Stimulated activated effector memory CD8-positive, alpha-beta T cell treated with anti-CD3 and anti-CD28 coated beads, Interleukin-12 subunit alpha, Interleukin-12 subunit beta, amount 100 ng/mL, for 72 hours (primary cell): ENCODE measurements around the gene EXOC6B.
"Not testable (repeated sequence)": the region's sequence is repeated elsewhere in the genome, so short reads cannot be mapped to it uniquely, and the experiment has no call there.

Source experiments
- ATAC-seq: fragments of 150-1000 bp; cut with Tn5 transposase; 2 replicates; pipeline ENCODE4 v1.10.0; 2021
- DNase-seq, 2 donors: peaks; one replicate each; pipeline ENCODE4 v3.0.0; 2021 to 2022; ENCODE audit warnings: low spot score in 2 of 2
- H3K27ac Mint-ChIP-seq: one replicate; pipeline ENCODE4 v1.8.0; 2022; ENCODE audit warnings: mild to moderate bottlenecking, mixed read lengths
- H3K36me3 Mint-ChIP-seq: one replicate; pipeline ENCODE4 v1.8.0; 2022; ENCODE audit warnings: mild to moderate bottlenecking, mixed read lengths
- H3K4me1 Mint-ChIP-seq: one replicate; pipeline ENCODE4 v1.8.0; 2022; ENCODE audit warnings: mixed read lengths
- H3K4me3 Mint-ChIP-seq: one replicate; pipeline ENCODE4 v1.8.0; 2022; ENCODE audit warnings: mild to moderate bottlenecking, mixed read lengths
- H3K9me3 Mint-ChIP-seq: one replicate; pipeline ENCODE4 v1.8.0; 2022; ENCODE audit warnings: mixed read lengths

EXOC6B gene

DNA sequence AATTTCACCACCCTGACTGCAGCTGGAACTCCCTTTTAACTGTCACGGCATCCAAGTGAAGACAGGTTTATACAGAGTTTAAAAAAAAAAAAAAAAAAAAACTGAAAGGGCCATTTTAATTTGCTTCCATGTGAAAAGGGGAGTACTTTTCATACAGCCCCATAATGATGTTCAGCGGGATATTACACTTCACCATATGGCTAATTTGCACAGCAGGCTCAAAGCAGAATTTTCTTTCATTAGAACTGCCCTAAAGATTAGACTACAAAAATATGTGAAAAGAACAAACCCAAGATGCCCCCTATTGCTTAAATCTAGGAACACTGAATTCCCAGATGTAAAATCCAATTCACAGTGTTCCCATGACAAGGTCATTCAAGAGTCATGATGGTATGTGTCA is 301.8 kb downstream of the EXOC6B start:
- H3K4me1 Mint-ChIP-seq = no peaks in the 10 kb centered on the region
- no peaks in the 10 kb centered on the region for H3K36me3 Mint-ChIP-seq
- H3K27ac Mint-ChIP-seq = no peak overlapping the region
- H3K4me3 Mint-ChIP-seq = no peak overlapping the region
- DNase-seq (no peak), ATAC-seq (no peak)
- no peaks in the 10 kb centered on the region for H3K9me3 Mint-ChIP-seq

DNA sequence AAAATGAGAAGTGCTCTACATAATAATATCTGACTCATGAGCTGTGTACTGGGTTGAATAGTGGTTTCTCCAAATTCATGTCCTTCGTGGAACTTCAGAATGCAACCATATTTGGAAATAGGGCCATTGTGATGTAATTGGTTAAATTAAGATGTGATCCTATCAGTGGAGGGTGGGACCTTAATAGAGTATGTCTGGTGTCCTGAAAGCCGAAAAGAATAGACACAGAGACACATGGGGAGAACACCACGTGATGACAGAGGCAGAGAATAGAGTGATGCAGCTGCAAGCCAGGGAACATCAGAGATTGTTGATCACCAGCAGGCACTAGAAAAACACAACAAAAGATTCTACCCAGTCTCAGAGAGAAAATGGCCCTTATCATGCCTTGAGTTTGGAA is 310.1 kb downstream of the EXOC6B start:
- H3K27ac Mint-ChIP-seq = no peak overlapping the region
- no peaks in the 10 kb centered on the region for H3K4me1 Mint-ChIP-seq
- no peaks in the 10 kb centered on the region for H3K36me3 Mint-ChIP-seq
- no peak for DNase-seq
- ATAC-seq = no peak
- H3K4me3 Mint-ChIP-seq = no peak overlapping the region
- H3K9me3 Mint-ChIP-seq = no peaks in the 10 kb centered on the region

DNA sequence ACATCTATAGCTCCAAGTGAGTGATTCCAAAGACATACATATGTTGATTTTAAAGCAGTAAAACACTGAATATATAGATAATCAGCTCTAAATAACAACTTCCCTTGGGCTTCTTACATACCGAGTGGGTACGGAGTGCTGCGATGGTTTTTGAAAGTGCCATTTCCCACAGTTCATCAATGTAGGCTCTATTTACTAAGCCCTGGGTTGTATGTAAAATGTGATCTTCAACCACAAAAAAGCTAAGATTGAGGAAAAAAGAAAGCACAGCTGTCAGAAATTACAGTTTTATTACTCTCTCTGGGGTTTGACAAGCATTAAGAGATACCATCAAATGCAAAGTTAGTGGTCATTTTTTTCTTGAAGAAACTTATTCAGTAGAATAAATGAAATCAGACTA is 312.8 kb downstream of the EXOC6B start:
- no peaks in the 10 kb centered on the region for H3K9me3 Mint-ChIP-seq
- H3K36me3 Mint-ChIP-seq = no peaks in the 10 kb centered on the region
- no peak for DNase-seq
- H3K27ac Mint-ChIP-seq = no peak overlapping the region
- ATAC-seq = no peak
- H3K4me3 Mint-ChIP-seq = no peak overlapping the region
- no peaks in the 10 kb centered on the region for H3K4me1 Mint-ChIP-seq

DNA sequence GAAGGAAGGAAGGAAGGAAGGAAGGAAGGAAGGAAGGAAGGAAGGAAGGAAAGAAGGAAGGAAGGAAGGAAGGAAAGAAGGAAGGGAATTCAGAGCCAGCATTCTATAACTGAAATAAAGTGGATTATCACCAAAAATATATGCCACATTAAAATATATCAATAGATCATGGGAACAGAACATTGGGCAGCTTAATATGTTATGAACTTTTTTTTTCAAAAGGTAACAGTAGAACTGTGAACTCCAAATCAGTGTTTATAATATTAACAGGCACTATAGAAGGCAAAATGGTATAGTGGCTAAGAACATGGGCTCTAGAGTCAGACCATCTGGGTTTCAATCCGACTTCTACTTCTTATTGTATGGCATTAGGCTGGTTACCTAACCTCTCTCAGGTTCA is 313.5 kb downstream of the EXOC6B start:
- no peaks in the 10 kb centered on the region for H3K4me1 Mint-ChIP-seq
- H3K36me3 Mint-ChIP-seq = no peaks in the 10 kb centered on the region
- DNase-seq (no peak), ATAC-seq (no peak)
- H3K9me3 Mint-ChIP-seq = no peaks in the 10 kb centered on the region
- no peak overlapping the region for H3K4me3 Mint-ChIP-seq
- H3K27ac Mint-ChIP-seq = no peak overlapping the region

DNA sequence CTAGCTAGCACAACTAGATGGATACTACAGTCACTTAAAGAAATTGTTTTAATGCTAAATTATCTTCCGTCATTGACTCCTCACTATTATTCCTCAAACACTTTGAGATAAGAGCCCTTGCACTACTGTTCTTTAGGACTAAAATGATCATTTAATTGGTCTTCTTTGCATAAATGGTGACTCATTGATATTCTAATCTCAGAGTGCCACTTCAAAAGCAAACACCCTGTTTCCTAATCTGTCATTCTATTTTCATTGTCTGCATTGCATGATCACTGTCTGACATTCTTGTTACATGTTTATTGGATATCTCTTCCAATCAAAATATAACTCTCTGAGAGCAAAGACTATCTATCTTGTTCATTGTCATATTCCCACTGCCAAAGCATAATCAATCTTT is 313.9 kb downstream of the EXOC6B start:
- ATAC-seq = no peak
- DNase-seq = no peak
- H3K4me1 Mint-ChIP-seq = no peaks in the 10 kb centered on the region
- no peak overlapping the region for H3K27ac Mint-ChIP-seq
- H3K9me3 Mint-ChIP-seq = no peaks in the 10 kb centered on the region
- H3K36me3 Mint-ChIP-seq = no peaks in the 10 kb centered on the region
- H3K4me3 Mint-ChIP-seq = no peak overlapping the region

DNA sequence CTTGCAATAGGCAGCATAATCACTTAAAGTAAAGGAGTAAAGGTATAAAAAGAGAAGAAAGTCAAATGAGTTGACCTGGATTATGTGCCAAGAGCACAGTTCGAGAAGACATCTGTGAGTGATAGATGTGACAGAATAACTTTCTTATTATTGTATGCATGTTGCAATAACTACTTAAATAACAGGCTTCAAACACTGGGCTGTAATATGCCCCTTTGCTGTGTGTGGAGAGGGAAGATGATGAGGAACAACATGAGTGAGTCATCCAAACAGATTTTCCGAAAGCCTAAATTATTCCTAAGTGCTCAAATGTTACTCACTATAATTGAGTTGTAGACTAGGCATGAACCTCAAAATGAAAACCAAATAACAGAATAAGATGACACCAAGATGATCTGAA is 328.1 kb downstream of the EXOC6B start:
- Mint-ChIP-seq H3K4me3 (no peak overlapping the region), H3K36me3 (peaks cover 12% of the 10 kb centered on the region), H3K4me1 (no peaks in the 10 kb centered on the region), H3K27ac (no peak overlapping the region), H3K9me3 (peaks cover 3% of the 10 kb centered on the region)
- no peak for ATAC-seq
- DNase-seq = no peak

DNA sequence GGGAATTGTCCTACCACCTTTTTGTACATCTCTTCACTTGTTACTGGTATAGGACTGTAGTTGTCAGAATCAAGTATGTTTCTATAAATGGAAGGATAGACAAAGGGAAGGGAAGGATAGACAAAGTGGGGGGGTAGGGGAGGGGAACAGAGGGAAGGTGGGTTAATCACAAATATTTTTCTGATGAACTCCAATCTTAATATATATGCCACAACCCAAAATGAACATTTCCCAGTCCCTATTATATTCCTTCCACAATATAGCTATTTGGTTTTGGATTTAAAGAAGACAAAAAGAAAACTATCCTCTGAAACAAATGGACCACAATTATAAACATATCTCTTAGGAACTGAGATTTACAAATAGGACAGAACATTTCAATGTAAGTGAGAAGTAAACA is 329.4 kb downstream of the EXOC6B start:
- Mint-ChIP-seq H3K9me3 (no peaks in the 10 kb centered on the region), H3K36me3 (peaks cover 12% of the 10 kb centered on the region), H3K4me3 (no peak overlapping the region)

DNA sequence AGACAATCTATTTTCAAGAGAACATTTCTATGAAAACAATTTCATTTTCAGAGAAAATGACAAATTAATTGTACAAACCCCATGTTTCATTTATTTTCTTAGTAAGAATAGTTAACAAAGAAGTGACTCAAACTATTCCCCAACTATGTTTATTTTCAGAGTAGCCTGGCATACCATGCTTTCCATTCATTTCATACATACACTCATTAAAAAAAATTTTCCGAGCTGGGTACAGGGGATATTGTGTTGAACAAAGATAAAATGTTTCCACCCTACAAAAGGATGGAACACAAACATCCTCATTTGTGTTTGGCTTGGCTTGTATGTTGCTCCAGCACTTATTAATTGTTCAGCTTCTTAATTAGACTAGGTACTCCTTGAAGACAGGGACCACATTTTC is 331.4 kb downstream of the EXOC6B start:
- Mint-ChIP-seq H3K9me3 (no peaks in the 10 kb centered on the region), H3K36me3 (peaks cover 10% of the 10 kb centered on the region), H3K4me3 (no peak overlapping the region), H3K27ac (no peak overlapping the region), H3K4me1 (no peaks in the 10 kb centered on the region)
- no peak for DNase-seq
- ATAC-seq = no peak

More for the DNA sequence above, 329.4 kb downstream of the EXOC6B start:
- ATAC-seq (no peak), DNase-seq (no peak)
- H3K27ac Mint-ChIP-seq = no peak overlapping the region
- no peaks in the 10 kb centered on the region for H3K4me1 Mint-ChIP-seq

DNA sequence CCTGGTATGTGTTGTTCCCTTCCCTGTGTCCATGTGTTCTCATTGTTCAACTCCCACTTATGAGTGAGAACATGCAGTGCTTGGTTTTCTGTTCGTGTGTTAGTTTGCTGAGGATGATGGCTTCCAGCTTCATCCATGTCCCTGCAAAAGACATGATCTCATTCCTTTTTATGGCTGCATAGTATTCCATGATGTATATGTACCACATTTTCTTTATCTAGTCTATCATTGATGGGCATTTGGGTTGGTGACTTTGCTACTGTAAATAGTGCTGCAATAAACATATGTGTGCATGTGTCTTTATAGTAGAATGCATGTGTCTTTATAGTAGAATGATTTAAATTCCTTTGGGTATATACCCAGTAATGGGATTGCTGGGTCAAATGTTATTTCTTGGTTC is 341.2 kb downstream of the EXOC6B start:
- ATAC-seq, H3K36me3 Mint-ChIP-seq, H3K4me1 Mint-ChIP-seq, H3K9me3 Mint-ChIP-seq, H3K4me3 Mint-ChIP-seq, DNase-seq, H3K27ac Mint-ChIP-seq: not testable (repeated sequence)

DNA sequence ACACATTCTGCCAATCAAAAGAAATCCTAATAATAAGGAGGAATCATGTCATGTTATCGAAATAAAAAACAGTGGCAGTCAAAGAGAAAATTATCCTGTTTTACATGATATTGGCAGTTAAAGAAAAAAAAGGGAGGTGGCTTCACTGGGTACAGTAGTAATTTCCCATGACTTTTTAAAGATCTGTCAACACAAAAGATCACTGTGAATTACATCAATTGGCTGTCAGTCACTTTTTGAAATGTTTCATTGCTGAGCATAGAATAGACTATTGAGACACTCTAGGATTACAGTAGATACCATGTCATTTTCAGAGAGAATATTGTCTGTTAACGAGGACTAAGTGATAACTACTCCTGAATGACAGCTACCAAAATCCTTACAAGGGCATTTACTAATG is 342.5 kb downstream of the EXOC6B start:
- ATAC-seq = no peak
- H3K4me3 Mint-ChIP-seq = no peak overlapping the region
- H3K36me3 Mint-ChIP-seq = no peaks in the 10 kb centered on the region
- no peak overlapping the region for H3K27ac Mint-ChIP-seq
- H3K9me3 Mint-ChIP-seq = peaks cover 6% of the 10 kb centered on the region
- no peaks in the 10 kb centered on the region for H3K4me1 Mint-ChIP-seq
- DNase-seq = no peak

DNA sequence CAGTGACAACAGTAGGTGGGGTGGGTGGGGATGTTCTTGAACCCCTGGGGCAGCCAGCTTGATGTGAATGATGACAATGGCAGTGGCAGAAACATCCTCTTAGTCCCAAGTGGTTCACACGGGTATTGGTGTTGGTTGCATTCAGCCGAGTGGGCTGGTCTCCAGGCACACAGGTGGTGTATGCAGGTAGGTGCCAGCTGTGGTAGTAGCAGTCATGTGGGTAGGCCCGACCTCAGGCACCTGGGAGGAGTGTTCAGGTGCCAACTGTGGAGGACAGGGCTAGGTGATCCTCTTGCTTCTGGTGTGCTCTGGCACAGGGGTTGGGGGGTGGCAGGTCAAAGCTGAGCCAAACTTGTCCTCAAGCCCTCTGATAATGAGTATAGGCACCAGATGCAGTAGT is 350.6 kb downstream of the EXOC6B start:
- Mint-ChIP-seq H3K4me3 (no peak overlapping the region), H3K36me3 (no peaks in the 10 kb centered on the region), H3K27ac (no peak overlapping the region), H3K4me1 (no peaks in the 10 kb centered on the region), H3K9me3 (peaks cover 38% of the 10 kb centered on the region)
- ATAC-seq (no peak), DNase-seq (no peak)

DNA sequence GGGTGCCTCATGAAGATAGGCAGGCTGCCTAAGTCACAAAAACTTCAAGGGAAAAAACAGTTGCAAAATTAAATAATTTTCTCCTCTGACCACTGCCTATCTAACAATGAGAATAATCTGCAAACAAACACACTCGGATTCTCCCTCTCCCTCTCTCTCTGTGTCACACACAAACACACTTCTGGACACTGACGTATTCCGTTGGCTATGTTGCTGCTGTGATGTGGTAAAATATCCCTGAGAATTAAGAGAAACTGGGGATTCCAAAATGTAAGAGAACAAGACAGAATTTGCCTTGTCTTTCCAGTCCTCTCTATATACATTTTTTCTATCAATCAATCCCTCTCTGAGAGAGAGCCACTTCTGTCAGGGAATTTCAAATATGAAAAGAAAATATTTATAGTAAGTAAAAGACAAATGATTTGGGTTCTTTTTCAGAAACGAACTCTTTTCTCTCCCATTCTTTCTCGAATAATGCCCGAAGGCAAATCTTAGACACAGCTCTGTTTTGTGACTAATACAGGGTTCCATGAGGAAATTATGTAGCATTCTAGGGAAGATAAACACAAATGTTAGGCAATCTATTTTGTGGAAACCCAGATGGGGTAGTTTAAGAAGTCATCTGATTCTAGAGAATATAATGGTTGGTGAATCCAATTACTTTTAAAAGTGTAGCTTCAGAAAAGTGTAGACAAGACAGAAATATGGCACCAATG is 367.9 kb downstream of the EXOC6B start:
- no peaks in the 10 kb centered on the region for H3K4me1 Mint-ChIP-seq
- DNase-seq = no peak
- H3K4me3 Mint-ChIP-seq = no peak overlapping the region
- no peaks in the 10 kb centered on the region for H3K36me3 Mint-ChIP-seq
- no peaks in the 10 kb centered on the region for H3K9me3 Mint-ChIP-seq
- no peak overlapping the region for H3K27ac Mint-ChIP-seq
- no peak for ATAC-seq

DNA sequence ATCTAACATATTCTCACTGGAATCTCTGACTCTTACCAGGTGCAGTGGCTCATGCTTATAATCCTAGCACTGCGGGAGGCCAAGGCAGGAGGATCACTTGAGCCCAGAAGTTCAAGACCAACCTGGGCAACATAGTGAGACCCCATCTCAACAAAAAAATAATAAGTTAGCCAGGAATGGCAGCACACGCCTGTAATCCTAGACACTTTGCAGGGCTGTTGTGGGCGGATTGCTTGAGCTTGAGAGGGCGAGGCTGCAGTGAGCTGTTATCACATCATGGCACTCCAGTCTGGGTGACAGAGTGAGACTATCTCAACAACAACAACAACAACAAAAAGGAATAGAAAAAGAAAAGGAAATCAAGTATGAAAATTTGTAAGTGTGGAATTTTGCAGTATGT is 371.6 kb downstream of the EXOC6B start:
- H3K9me3 Mint-ChIP-seq = no peaks in the 10 kb centered on the region
- no peak overlapping the region for H3K4me3 Mint-ChIP-seq
- DNase-seq (no peak), ATAC-seq (no peak)
- no peaks in the 10 kb centered on the region for H3K4me1 Mint-ChIP-seq
- no peak overlapping the region for H3K27ac Mint-ChIP-seq
- H3K36me3 Mint-ChIP-seq = no peaks in the 10 kb centered on the region

DNA sequence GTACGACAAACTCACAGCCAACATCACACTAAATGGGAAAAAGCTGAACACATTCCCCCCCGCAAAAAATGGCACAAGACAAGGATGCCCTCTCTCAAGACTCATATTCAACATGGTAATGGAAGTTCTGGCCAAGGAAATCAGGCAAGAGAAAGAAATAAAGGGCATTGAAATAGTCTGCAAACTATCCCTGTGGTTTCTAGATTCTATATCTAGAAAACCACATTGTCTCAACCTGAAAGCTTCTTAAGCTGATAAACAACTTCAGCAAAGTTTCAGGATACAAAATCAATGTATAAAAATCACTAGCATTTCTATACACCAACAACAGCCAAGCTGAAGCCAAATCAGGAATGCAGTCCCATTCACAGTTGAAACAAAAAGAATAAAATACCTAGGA is 383.6 kb downstream of the EXOC6B start:
- ATAC-seq (no peak), DNase-seq (no peak)
- Mint-ChIP-seq H3K27ac (no peak overlapping the region), H3K4me1 (peaks cover 15% of the 10 kb centered on the region), H3K36me3 (no peaks in the 10 kb centered on the region), H3K4me3 (no peak overlapping the region), H3K9me3 (peaks cover 14% of the 10 kb centered on the region)

DNA sequence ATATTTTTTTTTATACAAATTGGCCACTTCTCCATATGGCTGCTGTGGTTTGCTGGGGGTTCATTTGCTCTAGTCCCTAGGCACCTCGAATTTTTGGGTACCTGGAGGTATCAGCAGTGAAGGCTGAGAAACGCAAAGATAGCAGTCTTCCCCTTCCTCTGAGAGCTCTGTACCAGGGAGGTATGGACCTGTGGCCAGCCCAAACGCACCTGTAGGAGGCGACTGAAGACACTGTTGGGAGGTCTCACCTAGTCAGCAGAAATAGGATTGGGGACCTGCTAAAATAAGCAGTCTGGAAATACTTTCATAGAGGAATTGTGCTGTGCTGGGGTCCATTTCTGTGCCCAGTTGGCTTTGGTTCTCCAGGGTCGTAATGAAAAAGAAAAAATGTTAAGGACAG is 385.9 kb downstream of the EXOC6B start:
- no peaks in the 10 kb centered on the region for H3K36me3 Mint-ChIP-seq
- H3K27ac Mint-ChIP-seq = no peak overlapping the region
- ATAC-seq (no peak), DNase-seq (no peak)
- H3K4me1 Mint-ChIP-seq = peaks cover 15% of the 10 kb centered on the region
- peaks cover 20% of the 10 kb centered on the region for H3K9me3 Mint-ChIP-seq
- H3K4me3 Mint-ChIP-seq = no peak overlapping the region

DNA sequence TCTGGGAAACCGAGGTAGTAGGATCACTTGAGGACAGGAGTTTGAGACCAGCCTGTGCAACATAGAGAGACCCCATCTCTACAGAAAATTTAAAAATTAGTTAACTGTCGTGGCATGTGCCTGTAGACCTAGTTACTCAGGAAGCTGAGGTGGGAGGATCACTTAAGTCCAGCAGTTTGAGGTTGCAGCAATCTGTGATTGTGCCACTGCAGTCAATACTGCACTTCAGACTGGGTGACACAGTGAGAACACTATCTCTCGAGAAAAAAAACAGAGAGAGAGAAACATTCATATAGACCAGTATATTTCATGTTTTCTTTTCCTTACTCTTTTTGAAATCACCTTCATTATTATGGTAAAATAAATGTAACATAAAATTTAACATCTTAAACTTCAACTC is 387.5 kb downstream of the EXOC6B start:
- no peak for DNase-seq
- no peak for ATAC-seq
- peaks cover 15% of the 10 kb centered on the region for H3K4me1 Mint-ChIP-seq
- H3K9me3 Mint-ChIP-seq = peaks cover 24% of the 10 kb centered on the region
- no peak overlapping the region for H3K27ac Mint-ChIP-seq
- no peaks in the 10 kb centered on the region for H3K36me3 Mint-ChIP-seq
- no peak overlapping the region for H3K4me3 Mint-ChIP-seq

DNA sequence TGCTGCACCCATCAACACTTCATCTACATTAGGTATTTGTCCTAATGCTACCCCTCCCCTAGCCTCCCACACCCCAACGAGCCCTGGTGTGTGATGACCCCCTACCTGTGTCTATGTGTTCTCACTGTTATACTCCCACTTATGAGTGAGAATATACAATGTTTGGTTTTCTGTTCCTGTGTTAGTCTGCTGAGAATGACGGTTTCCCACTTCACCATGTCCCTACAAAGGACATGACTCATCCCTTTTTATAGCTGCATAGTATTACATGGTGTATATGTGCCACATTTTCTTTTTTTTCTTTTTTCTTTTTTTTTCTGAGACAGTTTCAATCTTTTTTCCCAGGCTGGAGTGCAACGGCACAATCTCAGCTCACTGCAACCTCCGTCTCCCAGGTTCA is 394.1 kb downstream of the EXOC6B start:
- Mint-ChIP-seq H3K36me3 (no peaks in the 10 kb centered on the region), H3K4me1 (peaks cover 5% of the 10 kb centered on the region), H3K4me3 (no peak overlapping the region), H3K9me3 (peaks cover 19% of the 10 kb centered on the region), H3K27ac (no peak overlapping the region)
- ATAC-seq (no peak), DNase-seq (no peak)
